NAMALWA (cell line): ENCODE data around the gene THSD4.

Experiments used
- DNase-seq: peaks from one replicate; pipeline ENCODE4 v3.0.0-alpha.2; 2015; ENCODE audit warnings: low spot score

THSD4 gene

GRCh38 chr15:71784719-71785118, 669.4 kb downstream of the THSD4 start:
- DNase-seq, result peak; percentile 44

GRCh38 chr15:71785996-71786395, 670.7 kb downstream of the THSD4 start:
- no peak for DNase-seq

- DNase-seq, result no peak
Observed at GRCh38 chr15:71786673-71787072, 671.4 kb downstream of the THSD4 start.

- no peak for DNase-seq
Observed at GRCh38 chr15:71788646-71789579, 673.6 kb downstream of the THSD4 start.

- DNase-seq, result no peak
Observed at GRCh38 chr15:71789616-71790015, 674.3 kb downstream of the THSD4 start.

GRCh38 chr15:71790081-71790480, 674.8 kb downstream of the THSD4 start:
- no peak for DNase-seq

GRCh38 chr15:71791975-71792374, 676.7 kb downstream of the THSD4 start:
- no peak for DNase-seq

- no peak for DNase-seq
Observed at GRCh38 chr15:71792521-71792920, 677.2 kb downstream of the THSD4 start.

- DNase-seq, result no peak
Observed at GRCh38 chr15:71798641-71799040, 683.4 kb downstream of the THSD4 start.

GRCh38 chr15:71800190-71800589, 684.9 kb downstream of the THSD4 start:
- no peak for DNase-seq

- peak; percentile 68 for DNase-seq
Observed at GRCh38 chr15:71800835-71801745, 685.8 kb downstream of the THSD4 start.

- peak; percentile 25 for DNase-seq
Observed at GRCh38 chr15:71801935-71802655, 686.8 kb downstream of the THSD4 start.

- no peak for DNase-seq
Observed at GRCh38 chr15:71802770-71803169, 687.5 kb downstream of the THSD4 start.

- DNase-seq, result peak; percentile 33
Observed at GRCh38 chr15:71804226-71804625, 689.0 kb downstream of the THSD4 start.

GRCh38 chr15:71804695-71805470, 689.6 kb downstream of the THSD4 start:
- no peak for DNase-seq

GRCh38 chr15:71806452-71806931, 691.2 kb downstream of the THSD4 start:
- no peak for DNase-seq

GRCh38 chr15:71807125-71807629, 691.9 kb downstream of the THSD4 start:
- no peak for DNase-seq

- no peak for DNase-seq
Observed at GRCh38 chr15:71807691-71808091, 692.4 kb downstream of the THSD4 start.

GRCh38 chr15:71808311-71809020, 693.2 kb downstream of the THSD4 start:
- no peak for DNase-seq

- no peak for DNase-seq
Observed at GRCh38 chr15:71809346-71809745, 694.1 kb downstream of the THSD4 start.
